Hematopoietic multipotent progenitor cell treated with erythropoietin and hydrocortisone succinate and interleukin-3 and kit ligand, for 15 days (in vitro differentiated cells): ENCODE measurements around the gene DTYMK.
A peak's percentile ranks its signal among the peaks of the same experiment; 100 is the strongest.

Experiments used
- DNase-seq: peaks from one replicate; pipeline ENCODE4 v3.0.0-alpha.2; 2015; ENCODE audit warnings: low spot score

Gene DTYMK

GRCh38 chr2:241645915-241646645 lies 40.5 kb downstream of the DTYMK start:
- DNase-seq = no peak

- no peak for DNase-seq
These were observed 41.3 kb downstream of the DTYMK start for GRCh38 chr2:241645056-241645914.

GRCh38 chr2:241641631-241642030 lies 45.0 kb downstream of the DTYMK start:
- DNase-seq = no peak

GRCh38 chr2:241640165-241640795 lies 46.3 kb downstream of the DTYMK start:
- DNase-seq = no peak

GRCh38 chr2:241639385-241639784 lies 47.2 kb downstream of the DTYMK start:
- DNase-seq = no peak

- DNase-seq = no peak
These were observed 47.7 kb downstream of the DTYMK start for GRCh38 chr2:241638940-241639339.

- DNase-seq = peak; percentile 41
These were observed 48.6 kb downstream of the DTYMK start for GRCh38 chr2:241637795-241638660.

GRCh38 chr2:241637018-241637794 lies 49.4 kb downstream of the DTYMK start, which contains the start of the genes ATG4B and THAP4:
ATG4B (plus strand) TSS chr2:241637693; CDS start chr2:241637715, 22 bp downstream.
THAP4 (minus strand) TSS chr2:241637158; CDS start chr2:241637017, 141 bp downstream.
- DNase-seq = peak; percentile 80

- peak; percentile 38 for DNase-seq
These were observed 50.2 kb downstream of the DTYMK start for GRCh38 chr2:241636182-241637017.

- DNase-seq = no peak
These were observed 50.9 kb downstream of the DTYMK start for GRCh38 chr2:241635756-241636155.

GRCh38 chr2:241633561-241633960 lies 53.1 kb downstream of the DTYMK start:
- DNase-seq = no peak

GRCh38 chr2:241632478-241633325 lies 53.9 kb downstream of the DTYMK start:
- no peak for DNase-seq

GRCh38 chr2:241629762-241630435 lies 56.7 kb downstream of the DTYMK start:
- DNase-seq = no peak

GRCh38 chr2:241627675-241628074 lies 58.9 kb downstream of the DTYMK start:
- no peak for DNase-seq
